ENCODE measurements around the gene P2RX1.

The P2RX1 gene

GRCh38 chr17:3888343-3889171 lies 27.7 kb downstream of the P2RX1 start:
- H3K27ac ChIP-seq: peak overlapping the region; percentile 61
- TF ChIP-seq CTCF (conservative IDR thresholded peaks at IDR 0.05): no peak

DNA sequence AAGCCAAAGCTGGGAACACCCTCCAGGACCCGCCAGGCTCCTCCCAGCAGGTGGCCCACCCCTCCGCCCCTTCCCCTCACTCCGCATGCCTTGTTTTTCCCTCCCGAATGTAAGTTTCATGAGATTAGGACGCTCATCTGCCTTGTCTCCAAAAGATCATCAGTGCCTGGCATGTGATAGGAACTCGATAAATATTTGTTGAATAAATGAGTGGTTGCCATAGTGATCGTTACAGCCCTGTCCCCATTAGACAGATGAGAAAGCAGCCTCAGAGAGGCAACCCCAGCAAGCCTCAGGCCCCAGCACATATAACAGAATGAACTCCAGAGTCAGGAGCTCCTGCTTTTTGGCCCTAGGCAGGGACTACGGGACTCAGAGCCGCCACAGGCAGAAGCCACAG lies 28.5 kb downstream of the P2RX1 start:
- TF ChIP-seq CTCF (conservative IDR thresholded peaks at IDR 0.05): no peak
- peak overlapping the region; percentile 61 for H3K27ac ChIP-seq

DNA sequence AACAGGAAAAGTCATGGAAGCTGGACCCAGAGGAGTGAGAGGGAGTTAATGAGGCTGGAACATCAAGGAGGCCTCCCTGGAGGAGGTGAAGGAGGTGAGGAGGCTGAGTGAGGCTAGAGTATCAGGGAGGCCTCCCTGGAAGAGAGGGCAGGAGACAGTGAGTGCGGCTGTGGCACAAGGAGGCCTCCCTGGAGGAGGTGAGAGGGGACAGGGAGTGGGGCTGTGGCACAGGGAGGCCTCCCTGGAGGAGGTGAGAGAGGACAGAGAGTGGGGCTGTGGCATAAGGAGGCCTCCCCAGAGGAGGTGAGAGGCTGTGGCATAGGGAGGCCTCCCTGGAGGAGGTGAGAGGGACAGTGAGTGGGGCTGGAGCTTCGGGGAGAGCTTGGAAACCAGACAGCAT lies 28.9 kb downstream of the P2RX1 start:
- H3K27ac ChIP-seq: peak overlapping the region; percentile 61
- TF ChIP-seq CTCF (conservative IDR thresholded peaks at IDR 0.05): no peak

DNA sequence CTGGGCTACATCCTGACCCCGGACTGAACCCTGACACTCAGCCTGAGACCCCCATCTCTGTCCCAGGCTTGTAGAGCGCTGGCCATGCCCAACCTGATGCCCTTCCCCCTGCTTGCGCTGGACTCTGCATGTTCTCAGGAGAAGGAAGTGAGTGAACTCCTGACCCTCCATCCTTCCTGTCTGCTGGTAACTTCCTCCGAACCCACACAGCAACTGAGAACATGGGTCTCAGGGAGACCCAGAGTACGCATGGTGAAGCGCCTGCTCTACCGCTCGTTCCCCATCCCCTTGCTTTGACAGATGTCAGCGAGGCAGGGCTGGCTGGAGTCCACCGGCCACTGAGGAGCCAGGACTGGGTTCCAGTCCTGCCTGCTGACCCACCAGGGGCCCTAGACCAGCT lies 29.5 kb downstream of the P2RX1 start:
- TF ChIP-seq CTCF (conservative IDR thresholded peaks at IDR 0.05): no peak
- peak overlapping the region; percentile 61 for H3K27ac ChIP-seq

DNA sequence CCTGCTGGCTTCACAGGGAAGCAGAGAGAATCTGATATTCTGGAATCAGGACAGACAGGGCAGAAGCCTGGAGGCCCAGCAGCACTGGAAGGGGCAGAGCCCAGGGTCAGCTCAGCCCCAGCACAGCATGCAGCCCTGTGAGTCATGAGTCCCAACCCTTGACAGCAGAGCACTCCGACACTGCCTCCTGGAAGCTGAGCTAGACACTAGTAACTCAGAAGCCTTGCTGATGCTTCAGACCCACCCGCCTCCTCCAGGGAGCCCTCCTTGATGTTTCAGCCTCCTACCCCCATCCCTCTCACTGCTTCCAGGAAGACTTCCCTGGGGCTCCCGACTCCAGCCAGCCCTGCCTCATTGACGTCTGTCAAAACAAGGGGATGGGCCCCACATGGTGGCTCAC lies 30.3 kb downstream of the P2RX1 start:
- no peak for TF ChIP-seq CTCF (conservative IDR thresholded peaks at IDR 0.05)
- H3K27ac ChIP-seq: no peak overlapping the region

DNA sequence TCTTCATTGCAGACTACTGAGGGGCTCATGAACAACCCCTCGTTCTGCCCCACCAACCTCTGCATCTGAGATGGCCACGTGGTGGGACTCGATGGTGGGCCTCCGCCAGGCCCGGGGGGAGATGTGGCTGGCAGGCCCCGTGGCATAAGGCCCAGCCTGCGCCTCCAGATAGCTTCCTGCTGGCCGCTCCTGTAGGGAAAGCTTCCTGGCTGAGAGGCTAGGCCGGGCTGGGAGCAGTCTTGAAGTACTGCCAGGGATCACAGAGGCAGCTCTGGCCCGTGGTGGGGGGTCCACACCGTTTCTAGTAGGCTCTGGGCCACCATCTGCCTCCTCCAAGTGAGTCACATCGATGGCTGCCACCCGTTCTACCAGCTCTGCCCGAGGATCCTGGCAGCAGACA lies 31.0 kb downstream of the P2RX1 start:
- no peak for TF ChIP-seq CTCF (conservative IDR thresholded peaks at IDR 0.05)
- H3K27ac ChIP-seq: no peak overlapping the region; the same call in 1 of the 2 replicates

DNA sequence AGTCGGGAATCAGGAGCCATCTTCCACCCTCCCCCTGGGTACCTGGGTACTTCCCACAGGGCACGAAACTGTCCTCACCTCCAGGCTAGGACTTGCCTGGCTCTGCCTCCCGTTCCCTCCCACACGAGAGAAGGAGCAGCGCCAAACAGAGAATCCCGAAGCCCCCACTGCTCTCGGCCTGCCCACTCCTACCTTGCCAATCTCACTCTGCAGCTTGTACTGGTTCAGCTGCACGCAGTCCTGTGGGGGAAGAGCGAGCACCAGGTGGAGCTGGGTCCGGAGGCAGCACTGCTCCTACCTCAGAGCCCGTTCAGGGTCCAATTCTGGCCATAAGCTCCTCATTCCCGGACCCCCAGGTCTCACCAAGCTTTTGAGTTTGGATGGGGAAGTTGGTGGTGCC lies 32.1 kb downstream of the P2RX1 start:
- TF ChIP-seq CTCF (conservative IDR thresholded peaks at IDR 0.05): no peak
- H3K27ac ChIP-seq: no peak overlapping the region

Data from VCaP (cell line).